Upper lobe of left lung (tissue), 4 donors: ENCODE measurements around the gene PALLD.

Source experiments
- CTCF ChIP-seq, 6 experiments: fragments of 450-650 bp in 4 of 6; fragments of 200-600 bp in 2 of 6; sonication (generic) in 2 of 6; IDR thresholded peaks; one replicate each; pipeline ENCODE4 v1.5.1; 2016 to 2019; ENCODE audit warnings: antibody characterized with exemption in 6 of 6
- EP300 ChIP-seq, 4 donors: sonication (generic); formaldehyde crosslinking; IDR thresholded peaks; one replicate each; pipeline ENCODE4 v1.5.1; 2017; ENCODE audit warnings: antibody characterized with exemption in 4 of 4, control low read depth in 2 of 4
- POLR2A ChIP-seq, 4 donors: fragments of 450-650 bp; IDR thresholded peaks; one replicate each; pipeline ENCODE4 v1.5.1; 2016 to 2017; ENCODE audit warnings: antibody characterized with exemption in 4 of 4, mild to moderate bottlenecking in 2 of 4
- POLR2AphosphoS5 ChIP-seq, 2 donors: sonication (generic); formaldehyde crosslinking; IDR thresholded peaks; one replicate each; pipeline ENCODE4 v1.5.1; 2017; ENCODE audit warnings: antibody characterized with exemption in 2 of 2

GRCh38 chr4:168865854-168866253 is 369.0 kb downstream of the PALLD start:
- no peak for TF ChIP-seq CTCF (IDR thresholded peaks at IDR 0.05)
- no peak for TF ChIP-seq EP300 (IDR thresholded peaks at IDR 0.05)
- no peak for TF ChIP-seq POLR2A (IDR thresholded peaks at IDR 0.05)
- TF ChIP-seq POLR2AphosphoS5 (IDR thresholded peaks at IDR 0.05) = no peak
